Activated gamma-delta T cell treated with anti-CD3 and anti-CD28 coated beads, Interleukin-2, amount 50 U/mL, for 16 hours (primary cell): Measurements from ENCODE around the gene CXCL14.

Experiments
- DNase-seq: peaks from one replicate; pipeline ENCODE4 v3.0.0-alpha.2; 2020; ENCODE audit warnings: low read depth

CXCL14 gene

DNA sequence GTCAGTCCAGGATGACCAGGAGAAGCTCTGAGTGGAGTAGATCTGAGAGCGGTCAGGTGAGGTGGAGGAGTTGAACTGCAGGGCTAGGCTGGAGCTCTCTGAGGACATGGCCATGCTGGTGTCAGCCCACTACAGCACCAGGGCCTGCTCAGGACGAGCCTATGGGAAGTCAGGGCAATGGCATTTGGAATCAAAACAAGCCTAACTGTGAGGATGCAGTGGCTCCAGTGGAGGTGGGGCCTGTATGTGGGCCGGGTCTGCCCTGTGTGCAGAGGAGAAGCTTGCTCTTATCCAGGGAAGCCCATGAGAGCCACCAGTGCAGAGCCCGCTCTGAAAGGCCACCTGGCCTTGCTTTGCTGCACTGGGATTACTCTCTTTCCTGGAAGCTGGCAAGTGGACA is 11.1 kb downstream of the CXCL14 start:
- DNase-seq: no peak

DNA sequence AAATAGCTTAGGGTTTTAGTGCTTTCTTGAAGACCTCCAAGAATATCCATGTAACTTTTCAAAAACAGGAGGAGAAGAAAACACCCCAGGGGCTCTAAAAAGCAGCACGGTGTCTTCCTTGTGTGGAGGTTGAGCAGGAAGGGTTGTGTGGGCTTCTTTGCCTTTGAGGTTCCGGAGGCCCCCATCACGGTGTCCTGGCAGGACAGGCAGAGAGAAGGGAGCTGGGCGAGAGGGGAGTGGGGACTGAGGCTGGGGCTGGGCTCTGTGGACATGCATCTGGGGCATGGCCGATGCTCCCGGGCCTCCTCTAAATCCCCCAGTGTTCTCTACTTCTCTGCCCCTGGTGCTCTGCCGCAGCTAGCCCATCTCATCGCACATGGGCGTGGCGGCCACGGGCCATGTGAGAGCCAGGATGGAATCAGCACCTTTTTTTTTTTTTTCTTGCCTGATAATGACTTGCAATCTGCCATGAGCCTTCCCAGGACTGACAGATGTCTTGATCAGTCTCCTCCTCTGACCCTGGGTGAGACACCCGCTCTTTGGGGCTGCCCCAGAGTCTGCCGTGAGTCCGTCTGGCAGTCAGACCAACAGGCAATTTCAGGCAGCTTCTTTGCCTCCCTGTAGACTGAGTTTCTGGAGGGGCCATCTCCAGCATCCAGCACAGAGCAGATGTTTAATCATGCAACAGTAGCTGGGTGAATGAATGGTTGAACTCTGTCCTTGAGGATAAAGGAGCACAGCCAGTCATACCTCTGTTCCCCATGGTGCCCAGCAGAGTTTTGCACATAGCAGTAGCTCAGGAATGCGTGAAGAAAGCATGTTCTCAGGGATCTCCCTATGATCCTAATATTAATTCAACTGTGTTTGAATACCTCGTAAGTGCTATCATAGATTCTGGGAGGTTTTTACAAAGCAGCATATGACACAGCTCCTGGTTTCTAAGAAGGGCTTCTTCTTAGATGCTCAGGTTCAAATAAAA is 12.1 kb downstream of the CXCL14 start:
- no peak for DNase-seq

DNA sequence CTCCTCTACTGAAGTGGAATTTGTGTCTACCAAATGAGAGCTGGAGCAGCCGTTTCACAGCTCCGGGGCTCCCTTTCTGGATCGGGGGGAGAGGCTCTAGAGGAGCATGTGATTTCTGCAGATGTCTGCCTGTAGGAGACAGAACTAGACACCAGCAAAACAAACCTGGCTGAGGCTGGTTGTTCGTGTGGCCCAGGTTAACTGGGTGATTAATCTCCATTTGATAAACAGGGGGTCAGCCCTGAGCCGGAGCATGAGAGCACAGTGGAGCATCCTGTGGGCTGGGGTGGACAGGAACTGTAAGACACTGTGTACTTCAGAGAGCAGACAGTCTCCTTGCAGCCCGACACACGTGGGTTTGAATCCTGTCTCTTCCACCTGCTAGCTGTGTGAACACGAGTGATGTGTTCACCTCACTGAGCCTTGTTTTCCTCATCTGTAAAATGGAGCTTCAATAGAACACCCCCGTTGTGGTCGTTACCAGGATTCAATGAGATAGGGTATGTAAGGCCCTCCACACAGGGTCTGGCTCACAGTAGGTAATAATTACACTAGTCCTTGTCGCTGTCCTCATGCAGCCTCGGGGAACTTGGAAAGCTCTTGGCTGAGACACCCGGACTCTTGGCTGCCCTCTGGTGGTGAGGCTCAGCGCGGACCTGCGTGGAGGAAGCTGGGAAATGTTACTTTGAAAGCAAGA is 12.9 kb downstream of the CXCL14 start:
- peak; percentile 43 for DNase-seq

DNA sequence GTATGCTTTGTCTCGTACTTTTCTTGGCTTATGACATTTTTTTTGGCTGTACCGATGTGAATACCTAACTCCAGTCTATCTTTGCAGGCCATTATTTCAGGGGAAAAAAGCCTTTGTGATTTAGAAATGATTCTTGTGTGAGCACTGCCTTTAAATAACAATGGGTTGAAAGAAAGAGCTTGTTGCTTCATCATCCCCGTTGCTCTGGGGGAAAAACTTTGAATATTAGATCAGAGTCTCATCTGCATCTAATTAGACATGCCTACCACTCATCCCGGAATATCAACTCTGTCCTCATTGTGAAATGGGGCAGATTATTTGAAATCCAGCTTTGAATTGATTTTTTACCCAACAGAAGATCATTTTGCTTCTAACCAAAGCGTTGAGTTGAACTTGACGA is 13.5 kb downstream of the CXCL14 start:
- no peak for DNase-seq

DNA sequence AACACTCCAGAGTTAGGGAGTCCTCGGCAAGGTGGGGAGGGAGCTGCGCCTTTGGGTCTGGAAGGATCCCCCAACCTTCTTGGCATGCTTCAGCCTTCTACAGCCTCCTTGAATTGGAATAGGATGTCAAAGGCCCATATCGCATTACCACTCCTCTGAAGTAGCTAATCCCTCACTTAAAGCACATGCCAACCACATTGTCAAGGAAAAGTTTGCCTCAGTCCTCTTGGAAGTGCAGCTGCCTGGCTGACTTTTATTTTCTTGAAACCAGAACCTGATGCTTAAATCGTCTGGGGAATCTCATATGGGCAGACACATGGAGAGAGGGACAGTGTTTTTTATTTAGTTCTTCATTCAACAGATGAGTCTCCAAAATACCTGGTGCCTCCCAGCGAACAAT is 14.5 kb downstream of the CXCL14 start:
- no peak for DNase-seq

DNA sequence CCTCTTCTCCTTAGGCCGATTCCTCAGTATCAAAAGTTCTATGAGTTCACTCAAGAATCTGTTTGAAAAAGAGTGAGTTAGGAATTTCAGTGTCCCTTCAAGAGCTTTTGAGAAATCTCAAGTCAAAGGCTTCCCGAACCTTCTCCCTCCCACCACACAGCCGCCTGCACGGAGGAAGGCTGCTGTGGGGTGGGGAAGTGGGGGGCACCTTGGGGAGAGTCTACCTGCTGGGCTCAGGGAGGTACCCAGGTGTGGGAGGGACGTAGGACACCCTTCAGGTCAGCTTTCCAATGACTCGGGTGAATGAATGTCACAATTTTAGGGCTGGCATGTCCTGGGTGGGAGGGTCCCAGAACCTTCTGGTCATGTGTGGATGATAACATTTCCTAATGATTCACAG is 17.5 kb downstream of the CXCL14 start:
- no peak for DNase-seq

DNA sequence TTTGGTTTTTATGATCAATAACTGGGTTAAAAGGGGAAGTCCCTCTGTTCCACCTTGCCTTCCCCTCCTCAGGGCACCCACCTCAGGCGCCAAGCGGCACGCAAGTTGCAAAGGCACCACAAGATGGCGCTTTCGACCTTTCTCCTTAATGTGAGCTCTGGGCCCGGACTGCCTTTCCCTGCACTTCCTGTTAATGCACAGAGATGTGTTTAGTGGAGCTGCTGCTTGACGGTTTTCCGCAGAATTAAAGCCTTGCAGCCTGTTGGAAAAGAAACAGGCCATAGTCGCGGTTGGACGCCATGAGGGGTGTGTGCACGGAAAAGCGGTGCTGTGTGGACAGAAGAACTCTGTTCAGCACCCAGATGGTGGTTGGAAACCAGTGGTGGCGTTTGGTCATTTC is 17.9 kb downstream of the CXCL14 start:
- peak; percentile 17 for DNase-seq

DNA sequence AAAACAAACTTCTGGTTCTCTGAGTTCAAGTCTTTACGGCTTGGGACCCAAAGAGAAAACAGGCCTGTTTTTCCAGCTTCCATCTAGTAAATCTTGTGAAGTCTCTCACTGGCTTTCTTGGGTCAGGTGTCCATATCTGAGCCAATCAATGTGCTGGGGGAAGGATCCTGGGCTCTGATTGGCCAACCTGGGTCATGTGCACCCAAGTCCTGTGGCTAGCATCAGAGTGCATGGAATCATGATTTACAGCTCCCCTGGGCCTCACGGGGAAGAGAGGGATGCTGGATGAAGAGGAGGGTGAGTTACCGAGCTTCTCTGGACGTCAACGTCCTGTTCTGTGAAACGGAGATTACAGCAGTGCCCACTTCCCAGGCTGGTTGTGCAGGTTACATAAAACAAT is 19.4 kb downstream of the CXCL14 start:
- no peak for DNase-seq

DNA sequence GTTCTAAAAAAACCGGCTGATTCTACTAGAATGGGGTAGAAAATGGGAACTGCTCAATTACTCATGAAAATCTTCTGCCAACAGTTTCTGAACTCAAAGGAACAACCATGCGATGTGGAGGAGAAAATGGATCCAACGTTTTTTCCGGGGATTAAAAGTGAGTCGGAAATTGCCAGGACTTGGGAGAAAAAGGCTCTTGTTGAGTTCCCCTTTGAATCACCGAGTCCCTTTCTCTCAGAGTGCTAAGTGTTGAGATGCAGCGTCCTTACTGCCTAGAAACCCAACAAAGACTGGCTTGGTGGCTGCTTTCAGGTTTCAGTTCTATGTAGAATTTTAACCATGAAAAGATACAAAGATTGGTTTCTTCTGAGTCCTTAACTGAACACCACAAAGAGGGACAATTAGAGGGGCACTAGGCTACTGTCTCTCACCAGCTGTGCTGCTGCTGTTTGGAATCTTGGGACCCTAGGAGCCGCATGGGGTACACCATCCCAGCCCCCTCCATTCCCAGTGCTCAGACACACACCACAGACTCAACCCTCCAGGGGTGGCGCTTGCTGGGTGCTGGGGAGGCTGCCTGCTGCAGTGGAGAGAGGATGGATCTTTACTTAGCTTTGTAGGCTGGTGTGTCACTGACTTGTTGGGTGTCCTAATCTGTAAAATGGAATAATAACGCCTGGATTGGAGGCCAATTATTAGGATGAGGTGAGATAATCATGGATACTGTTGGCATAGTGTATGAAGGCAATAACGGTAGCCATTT is 21.5 kb downstream of the CXCL14 start:
- DNase-seq: no peak

DNA sequence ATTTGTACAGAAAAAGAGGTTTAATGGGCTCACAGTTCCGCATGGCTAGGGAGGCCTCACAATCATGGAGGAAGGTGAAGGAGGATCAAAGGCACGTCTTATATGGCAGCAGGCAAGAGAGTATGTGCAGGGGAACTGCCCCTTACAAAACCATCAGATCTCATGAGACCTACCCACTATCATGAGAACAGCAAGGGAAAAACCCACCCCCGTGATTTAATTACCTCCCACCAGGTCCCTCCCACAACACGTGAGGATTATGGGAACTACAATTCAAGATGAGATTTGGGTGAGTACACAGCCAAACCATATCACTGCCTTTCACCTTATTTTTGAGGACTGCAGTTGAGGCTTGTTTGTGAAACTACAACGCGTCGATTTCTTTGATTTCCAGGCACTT is 22.2 kb downstream of the CXCL14 start:
- DNase-seq: no peak

DNA sequence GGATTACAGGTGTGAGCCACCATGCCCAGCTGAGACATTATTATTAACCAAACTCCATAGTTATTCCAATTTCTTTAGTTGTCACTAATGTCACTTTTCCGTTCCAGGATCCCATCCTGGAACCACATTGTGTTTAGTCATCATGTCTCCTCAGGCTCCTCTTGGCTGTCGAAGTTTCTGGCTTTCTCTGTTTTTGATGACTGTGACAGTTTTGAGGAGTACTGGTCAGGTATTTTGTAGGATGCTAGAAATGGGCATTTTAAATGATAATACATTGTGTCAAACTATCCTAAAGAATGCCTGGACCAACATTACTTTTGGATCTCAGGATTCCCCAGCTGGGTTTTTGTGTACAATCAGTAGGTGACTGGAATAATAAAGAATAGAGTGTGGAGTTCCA is 23.3 kb downstream of the CXCL14 start:
- DNase-seq: no peak

DNA sequence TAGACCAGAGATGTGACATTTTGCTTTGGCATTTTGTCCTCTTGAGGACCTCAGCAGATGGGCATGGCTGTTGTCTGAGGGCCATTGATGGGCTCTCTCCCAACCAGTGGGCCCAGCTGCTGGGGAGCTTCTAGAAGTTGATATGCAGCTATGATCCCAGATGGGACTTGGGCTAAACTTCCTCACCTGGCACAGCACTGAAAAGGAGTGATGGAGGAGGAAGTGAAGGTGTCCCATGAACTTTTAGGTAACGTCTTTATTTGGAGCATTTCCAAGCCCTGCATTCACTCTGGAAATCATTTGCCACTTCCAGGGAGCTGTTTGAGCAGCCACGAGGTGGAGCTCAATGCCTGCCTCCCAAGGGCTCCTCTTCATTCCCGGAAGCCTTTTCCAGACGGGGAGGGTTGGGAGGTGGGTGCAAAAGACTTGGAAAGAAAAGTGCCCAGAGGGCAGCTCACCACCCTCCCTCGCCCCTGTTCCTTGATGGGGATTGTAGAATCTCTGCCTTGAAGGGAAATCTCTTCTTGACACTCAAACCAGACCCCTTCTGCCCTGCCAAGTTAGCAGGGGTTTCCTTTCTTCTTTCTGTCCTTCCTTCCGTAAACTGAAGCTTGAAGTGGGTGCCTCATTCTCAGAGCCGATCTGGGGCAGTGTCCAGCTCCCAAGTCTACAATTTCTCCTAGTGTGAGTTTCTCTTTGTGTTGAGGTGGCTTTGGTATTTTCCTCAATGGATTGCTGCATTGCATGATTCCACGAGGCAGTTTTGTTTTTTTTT is 24.9 kb downstream of the CXCL14 start:
- DNase-seq: no peak

DNA sequence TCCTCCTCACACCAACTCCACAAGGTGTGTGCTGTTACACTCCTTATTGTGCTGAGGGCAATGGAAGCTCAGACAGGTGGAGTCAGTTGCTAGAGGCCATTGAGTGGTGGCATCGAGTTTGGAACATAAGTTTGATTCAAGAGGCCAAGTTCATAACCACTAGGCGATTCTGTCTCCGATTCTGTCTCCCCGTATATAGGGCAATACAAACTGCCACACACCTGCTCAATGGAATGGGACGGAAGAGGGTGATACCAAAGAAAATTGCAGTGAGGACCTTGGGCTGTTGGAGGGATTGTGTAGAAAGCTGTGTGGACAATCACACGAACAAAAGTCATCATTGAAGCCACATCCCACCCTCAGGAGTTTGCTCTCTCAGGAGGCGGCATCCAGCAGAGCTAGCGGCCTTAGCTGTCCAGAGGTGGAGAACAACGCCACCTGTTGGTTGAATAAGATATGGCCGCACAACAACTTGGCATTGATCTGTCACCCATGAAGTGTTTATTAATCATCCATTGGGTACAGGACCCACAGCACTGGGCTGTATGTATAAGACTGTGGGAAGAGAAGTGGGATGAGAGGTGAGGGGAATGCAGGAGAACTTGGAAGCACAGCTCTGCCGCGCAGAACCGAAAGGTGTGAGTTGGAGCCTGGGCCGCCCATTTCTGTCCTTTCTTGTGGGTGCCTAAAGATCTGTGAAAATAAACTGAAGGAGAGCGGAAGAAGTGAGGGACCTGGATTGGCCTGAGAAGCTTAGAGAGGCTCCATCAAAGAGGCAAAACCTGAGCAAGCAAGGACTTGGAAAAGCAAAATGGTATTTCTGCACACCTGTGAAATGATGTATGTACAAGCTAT is 27.0 kb downstream of the CXCL14 start:
- DNase-seq: peak; percentile 19

DNA sequence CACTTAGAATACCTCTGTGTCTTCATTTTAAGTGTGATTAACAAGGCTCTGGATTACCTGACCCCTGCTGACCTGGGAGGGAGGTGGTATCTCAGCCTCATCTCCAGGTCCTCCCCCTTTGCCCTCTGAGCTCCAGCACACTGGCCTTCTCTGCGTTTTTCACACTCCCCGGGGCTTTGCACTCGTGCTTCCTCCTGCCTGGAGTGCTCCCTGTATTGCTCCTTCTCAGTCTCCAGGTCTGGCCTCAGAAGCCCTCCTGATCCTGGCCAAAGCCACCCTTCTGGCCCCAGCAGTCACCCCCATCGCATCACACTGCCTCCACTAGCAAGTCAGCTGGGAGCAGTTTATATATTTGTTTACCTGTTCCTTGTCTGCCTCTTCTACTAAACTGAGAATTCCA is 29.4 kb downstream of the CXCL14 start:
- no peak for DNase-seq

DNA sequence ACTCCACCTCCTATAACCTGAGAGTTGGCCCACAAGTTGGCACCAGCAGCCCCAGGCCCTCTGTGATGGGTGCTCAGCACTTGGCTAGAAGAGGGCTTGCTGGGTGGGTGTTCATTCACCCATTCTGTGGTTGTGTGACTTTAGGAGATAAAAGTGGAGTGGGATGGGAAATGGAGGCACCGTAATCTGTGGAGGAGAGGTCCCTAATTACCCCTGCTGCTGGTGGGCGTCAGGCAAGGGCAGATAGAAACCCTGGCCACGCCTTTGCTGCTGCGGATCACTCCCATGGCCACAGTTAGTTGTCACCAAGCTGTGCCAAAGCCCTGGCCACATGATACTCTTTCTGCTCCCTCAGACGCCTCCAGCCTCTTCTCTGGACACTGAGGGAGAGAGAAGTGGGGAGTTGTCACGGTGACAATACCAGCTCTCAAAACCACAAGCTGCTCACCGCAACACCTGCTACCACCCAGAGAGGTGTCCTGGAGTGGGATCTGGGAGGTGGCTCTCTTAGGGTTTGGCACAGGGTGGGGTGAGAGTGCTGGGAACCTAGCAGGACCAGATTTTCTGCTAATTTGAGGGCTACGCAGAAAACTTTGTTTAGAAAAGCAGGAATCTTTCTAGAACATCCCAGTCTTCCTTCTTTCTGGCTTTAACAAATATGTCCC is 31.1 kb downstream of the CXCL14 start:
- DNase-seq: no peak

DNA sequence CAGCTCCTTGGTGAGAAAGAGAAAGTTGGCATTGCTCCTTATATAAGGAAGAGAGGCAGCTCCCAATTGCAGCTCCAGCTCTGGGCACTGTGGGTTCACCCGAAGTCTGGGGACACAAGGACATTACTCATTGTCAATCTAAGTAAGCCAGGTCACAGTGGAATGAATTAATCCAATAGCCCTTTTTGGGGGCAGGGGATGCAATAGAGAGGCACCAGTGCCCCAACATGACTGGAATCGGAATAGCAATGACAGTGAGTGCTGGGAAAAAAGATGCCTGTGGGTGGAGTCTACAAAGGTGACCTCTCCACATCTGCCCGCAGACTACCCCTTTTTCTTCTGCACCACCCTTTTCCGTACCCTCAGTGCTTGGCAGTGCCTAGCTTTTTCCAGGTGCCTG is 31.9 kb downstream of the CXCL14 start:
- no peak for DNase-seq

DNA sequence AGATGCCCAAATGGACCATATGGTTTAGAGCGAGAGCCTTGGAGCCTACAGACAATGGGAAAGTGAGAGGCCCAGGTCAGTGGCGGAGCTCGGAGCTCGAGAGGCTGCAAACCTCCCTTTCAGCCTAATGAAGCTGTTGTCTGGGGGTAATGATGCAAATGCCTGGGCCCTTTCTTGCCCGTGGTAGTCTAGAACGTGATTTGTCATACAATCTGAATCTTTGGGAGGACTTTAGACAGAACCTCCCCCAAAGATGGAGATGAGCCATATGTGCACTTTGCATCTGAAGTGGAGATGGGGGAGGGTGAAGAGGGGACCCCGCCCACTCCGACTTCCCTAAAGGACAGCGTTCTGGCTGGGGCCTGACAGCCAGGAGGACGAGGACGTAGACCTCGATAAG is 32.7 kb downstream of the CXCL14 start:
- DNase-seq: no peak

DNA sequence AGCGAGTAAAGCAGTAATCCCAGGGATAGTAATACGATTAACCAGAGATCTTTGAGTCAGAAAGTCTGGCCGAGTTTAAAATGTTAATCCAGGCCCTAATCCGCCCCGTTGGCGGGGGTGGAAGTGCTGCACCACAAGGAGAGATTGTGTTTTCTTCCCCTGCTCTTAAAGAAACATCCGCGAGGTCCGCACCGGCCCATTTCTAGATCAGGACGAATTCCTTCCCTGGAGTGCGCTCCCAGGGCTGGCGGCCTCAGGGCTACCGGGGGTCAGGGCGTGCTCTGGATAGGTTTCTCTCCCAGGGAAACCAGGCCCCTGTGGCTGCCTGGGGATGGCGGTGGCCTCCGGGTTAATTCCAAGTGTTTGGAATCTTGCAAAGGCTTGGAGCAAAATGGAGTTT is 33.7 kb downstream of the CXCL14 start:
- no peak for DNase-seq

DNA sequence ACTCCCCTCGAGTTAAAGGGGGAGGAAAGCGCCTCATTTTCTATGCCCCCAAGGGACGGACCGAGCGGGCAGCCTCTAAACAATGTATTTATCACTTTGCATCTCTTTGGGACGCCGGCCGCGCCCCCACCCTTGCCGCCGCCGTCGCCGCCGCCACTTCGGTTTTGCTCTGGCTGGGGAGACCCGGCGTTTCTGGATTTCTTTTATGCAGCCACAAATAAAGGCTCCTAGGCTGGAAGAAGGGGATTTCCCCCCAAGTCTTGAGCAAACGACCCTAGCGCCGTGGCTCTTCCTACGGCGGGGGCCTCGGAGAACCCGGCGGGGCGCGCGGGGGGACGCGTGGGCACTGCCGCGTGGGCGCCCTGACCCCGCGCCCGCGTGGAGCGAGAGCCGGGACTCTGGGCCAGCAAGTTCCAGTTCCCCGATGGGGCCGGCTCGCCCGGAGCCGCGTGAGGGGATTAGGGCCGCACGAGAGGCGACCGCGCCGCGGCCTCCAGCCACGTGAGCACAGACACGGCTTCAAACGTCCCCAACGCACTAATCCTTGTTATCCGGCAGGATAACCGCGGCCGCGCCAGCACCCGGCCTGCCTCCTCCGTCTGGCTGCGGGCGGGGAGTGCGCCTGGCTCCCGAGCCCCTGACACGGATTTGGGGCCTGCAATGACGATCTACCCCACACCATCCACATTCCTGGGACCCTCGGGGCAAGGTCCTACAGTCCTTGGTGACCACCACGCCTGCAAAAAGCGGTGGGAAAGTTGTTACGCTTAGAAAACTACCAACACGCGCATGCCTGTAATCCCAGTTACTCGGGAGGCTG is 35.1 kb downstream of the CXCL14 start:
- no peak for DNase-seq
